Measurements from ENCODE around the gene COQ4.

The COQ4 gene

GRCh38 chr9:128340691-128341434 lies 18.2 kb downstream of the COQ4 start:
- peak overlapping the region; percentile 72 for H3K4me3 ChIP-seq (ENCODE audit: control insufficient read depth, low read depth, low read length)
- DNase-seq (ENCODE audit: low read depth): no peak

GRCh38 chr9:128341435-128341849 lies 18.8 kb downstream of the COQ4 start:
- H3K4me3 ChIP-seq (ENCODE audit: control insufficient read depth, low read depth, low read length): peak overlapping the region; percentile 72
- TF ChIP-seq CTCF (conservative IDR thresholded peaks at IDR 0.05; ENCODE audit: control insufficient read depth, insufficient read depth, low read depth, low read length): peak; percentile 73
- DNase-seq (ENCODE audit: low read depth): peak; percentile 73

More at GRCh38 chr9:128340691-128341434, 18.2 kb downstream of the COQ4 start:
- TF ChIP-seq CTCF (conservative IDR thresholded peaks at IDR 0.05; ENCODE audit: control insufficient read depth, insufficient read depth, low read depth, low read length): no peak

- DNase-seq (ENCODE audit: low read depth): no peak
- no peak overlapping the region for H3K4me3 ChIP-seq (ENCODE audit: control insufficient read depth, low read depth, low read length)
- no peak for TF ChIP-seq CTCF (conservative IDR thresholded peaks at IDR 0.05; ENCODE audit: control insufficient read depth, insufficient read depth, low read depth, low read length)
Measured at GRCh38 chr9:128342971-128343680, 20.5 kb downstream of the COQ4 start.

- TF ChIP-seq CTCF (conservative IDR thresholded peaks at IDR 0.05; ENCODE audit: control insufficient read depth, insufficient read depth, low read depth, low read length): no peak
- H3K4me3 ChIP-seq (ENCODE audit: control insufficient read depth, low read depth, low read length): no peak overlapping the region
- DNase-seq (ENCODE audit: low read depth): no peak
Measured at GRCh38 chr9:128343855-128344254, 21.2 kb downstream of the COQ4 start.

GRCh38 chr9:128344931-128345605 lies 22.4 kb downstream of the COQ4 start:
- no peak for DNase-seq (ENCODE audit: low read depth)
- TF ChIP-seq CTCF (conservative IDR thresholded peaks at IDR 0.05; ENCODE audit: control insufficient read depth, insufficient read depth, low read depth, low read length): no peak
- H3K4me3 ChIP-seq (ENCODE audit: control insufficient read depth, low read depth, low read length): no peak overlapping the region

- no peak for DNase-seq (ENCODE audit: low read depth)
- no peak for TF ChIP-seq CTCF (conservative IDR thresholded peaks at IDR 0.05; ENCODE audit: control insufficient read depth, insufficient read depth, low read depth, low read length)
- H3K4me3 ChIP-seq (ENCODE audit: control insufficient read depth, low read depth, low read length): no peak overlapping the region
Measured at GRCh38 chr9:128349125-128349524, 26.5 kb downstream of the COQ4 start.

Measured in fibroblast of mammary gland (primary cell).